Esophagus squamous epithelium (tissue), 5 donors: ENCODE measurements around the gene CD164L2. TPM values are rescaled to one million over a fixed set of nuclear protein-coding genes. Genes with fewer than 3 reads are reported as not detected.
A peak's percentile ranks its signal among the peaks of the same experiment; 100 is the strongest.

Source experiments
- DNase-seq: peaks from one replicate; lab custom pipeline; 2025; lab: John Stamatoyannopoulos, UW
- H3K27ac ChIP-seq, 4 donors: fragments of 200-600 bp; sonication (generic); one replicate each; pipeline ENCODE4 v1.5.1; 2016 to 2019; ENCODE audit warnings: mild to moderate bottlenecking in 1 of 4
- H3K27me3 ChIP-seq, 4 donors: fragments of 200-600 bp; sonication (generic); 1 replicate in 3 of 4; 2 replicates in 1 of 4; pipeline versions ENCODE4 v1.5.1 to v1.6.0; 2017 to 2021; ENCODE audit warnings: antibody characterized with exemption in 1 of 4
- H3K36me3 ChIP-seq, 3 donors: fragments of 200-600 bp; sonication (generic); one replicate each; pipeline ENCODE4 v1.5.1; 2016 to 2019
- H3K4me1 ChIP-seq, 3 donors: fragments of 200-600 bp; sonication (generic); one replicate each; pipeline ENCODE4 v1.5.1; 2017 to 2019
- H3K4me3 ChIP-seq, 4 donors: fragments of 200-600 bp; sonication (generic); 1 replicate in 3 of 4; 2 replicates in 1 of 4; pipeline ENCODE4 v1.5.1; 2016 to 2019; ENCODE audit warnings: mild to moderate bottlenecking in 2 of 4, moderate library complexity in 1 of 4
- H3K9me3 ChIP-seq, 3 donors: fragments of 200-600 bp; sonication (generic); one replicate each; pipeline ENCODE4 v1.5.1; 2016 to 2019
- CTCF ChIP-seq, 6 experiments: fragments of 450-650 bp in 4 of 6; fragments of 200-600 bp in 2 of 6; sonication (generic) in 2 of 6; IDR thresholded peaks; one replicate each; pipeline ENCODE4 v1.5.1; 2016 to 2019; ENCODE audit warnings: antibody characterized with exemption in 6 of 6, mild to moderate bottlenecking in 4 of 6, moderate library complexity in 4 of 6
- POLR2A ChIP-seq, 4 donors: fragments of 450-650 bp; IDR thresholded peaks; one replicate each; pipeline ENCODE4 v1.6.1; 2017; ENCODE audit warnings: antibody characterized with exemption in 4 of 4, mild to moderate bottlenecking in 4 of 4, moderate library complexity in 3 of 4
- WGBS, 2 donors: methylation state at CpG; one replicate each; pipeline ENCODE4 v1.1.5; 2018; 5-methylcytosine and 5-hydroxymethylcytosine counted together
- intact Hi-C: fragments of 100-400 bp; cut with DNase I; formaldehyde crosslinking; loops from one replicate; pipeline ENCODE4 v1.15.0; 2022
- total RNA-seq, 4 donors: library from RNA; depleted of rRNA; stranded (reverse); fragments of >200 nt; gene quantifications; one replicate each; pipeline ENCODE4 v1.1.0, GENCODE V29; 2016
- donor health status: DM: yes; HTN: yes; CAD: no.

CD164L2 gene
- total RNA-seq, 4 donors from 2014 or later, result 4.8 to 15.4 (median 6.5) TPM

- peaks cover under 1 to 20% (median 8%) of the 10 kb centered on the region in 3 donors for H3K36me3 ChIP-seq
- peak overlapping the region; percentile 79 to 92 (median 90) for H3K27ac ChIP-seq
- WGBS, 2 donors, result 16 to 28% methylated on average over 5 to 7 of the region's 8 CpGs
- TF ChIP-seq POLR2A (IDR thresholded peaks at IDR 0.05), result no peak
- TF ChIP-seq CTCF (IDR thresholded peaks at IDR 0.05), result peak; percentile 50 to 75 (median 62)
- intact Hi-C loops, result loop anchor here (10.0 kb wide), 1 partner anchor 202 kb away; the partner anchor contains the start of gene AHDC1
- H3K4me1 ChIP-seq, result peaks cover 55 to 100% (median 56%) of the 10 kb centered on the region in 3 donors
- H3K4me3 ChIP-seq, result no peak overlapping the region
- DNase-seq, result no peak
- no peaks in the 10 kb centered on the region for H3K27me3 ChIP-seq
- H3K9me3 ChIP-seq, result no peaks in the 10 kb centered on the region
These were observed 19.2 kb upstream of the CD164L2 start for GRCh38 chr1:27402349-27402754.

GRCh38 chr1:27400963-27401341 lies 17.8 kb upstream of the CD164L2 start:
- peaks cover 42 to 95% (median 44%) of the 10 kb centered on the region in 3 donors for H3K4me1 ChIP-seq
- intact Hi-C loops, result loop anchor here (10.0 kb wide), 1 partner anchor 204 kb away; the partner anchor contains the start of gene AHDC1
- no peak overlapping the region for H3K4me3 ChIP-seq
- WGBS, 2 donors, result 74 to 81% methylated on average over 4 to 5 of the region's 5 CpGs
- TF ChIP-seq CTCF (IDR thresholded peaks at IDR 0.05) (no peak), POLR2A (IDR thresholded peaks at IDR 0.05) (no peak)
- H3K9me3 ChIP-seq, result no peaks in the 10 kb centered on the region
- peak overlapping the region in 1 of 4 donors; percentile 91 for H3K27ac ChIP-seq
- H3K27me3 ChIP-seq, result no peaks in the 10 kb centered on the region
- peaks cover 0 to 6% (median 0%) of the 10 kb centered on the region in 3 donors for H3K36me3 ChIP-seq
- DNase-seq, result no peak

GRCh38 chr1:27400082-27400962 lies 17.2 kb upstream of the CD164L2 start:
- peaks cover 37 to 94% (median 45%) of the 10 kb centered on the region in 3 donors for H3K4me1 ChIP-seq
- intact Hi-C loops, result loop anchor here (10.0 kb wide), 1 partner anchor 204 kb away; the partner anchor contains the start of gene AHDC1
- no peaks in the 10 kb centered on the region for H3K9me3 ChIP-seq
- H3K27ac ChIP-seq, result no peak overlapping the region
- 23 to 45% methylated on average over 8 to 9 of the region's 13 CpGs for WGBS, 2 donors
- H3K36me3 ChIP-seq, result peaks cover 0 to 6% (median 0%) of the 10 kb centered on the region in 3 donors
- H3K4me3 ChIP-seq, result no peak overlapping the region
- TF ChIP-seq CTCF (IDR thresholded peaks at IDR 0.05) (no peak), POLR2A (IDR thresholded peaks at IDR 0.05) (no peak)
- DNase-seq, result no peak
- H3K27me3 ChIP-seq, result no peaks in the 10 kb centered on the region

GRCh38 chr1:27399251-27400025 lies 16.3 kb upstream of the CD164L2 start:
- Histone ChIP-seq H3K4me1 (peaks cover 31 to 92% (median 38%) of the 10 kb centered on the region in 3 donors), H3K4me3 (no peak overlapping the region), H3K27me3 (no peaks in the 10 kb centered on the region), H3K36me3 (no peaks in the 10 kb centered on the region), H3K9me3 (no peaks in the 10 kb centered on the region), H3K27ac (no peak overlapping the region)
- 53 to 62% methylated on average over 6 to 10 of the region's 19 CpGs for WGBS, 2 donors
- DNase-seq, result no peak
- no peak for TF ChIP-seq POLR2A (IDR thresholded peaks at IDR 0.05)
- TF ChIP-seq CTCF (IDR thresholded peaks at IDR 0.05), result no peak
- intact Hi-C loops, result loop anchor here (10.0 kb wide), 2 partner anchors 205 to 265 kb away; partner anchors contain the start of gene AHDC1
